HG03469 (cell line): Measurements from ENCODE around the gene DOCK10.

Experiments
- ATAC-seq: cut with Tn5 transposase; IDR thresholded peaks from one replicate; pipeline ENCODE4 v1.9.1; 2021; ENCODE audit warnings: mild to moderate bottlenecking, moderate library complexity, moderate number of reproducible peaks; ENCODE audit not compliant: unreplicated experiment

Gene DOCK10

GRCh38 chr2:225013425-225014365 is 28.6 kb downstream of the DOCK10 start:
- no peak for ATAC-seq

GRCh38 chr2:225011585-225011984 is 30.7 kb downstream of the DOCK10 start:
- ATAC-seq: no peak

- no peak for ATAC-seq
Observed at GRCh38 chr2:225010804-225011203, 31.5 kb downstream of the DOCK10 start.

- ATAC-seq: no peak
Observed at GRCh38 chr2:225009768-225010167, 32.5 kb downstream of the DOCK10 start.

- no peak for ATAC-seq
Observed at GRCh38 chr2:225008935-225009334, 33.3 kb downstream of the DOCK10 start.

- peak; percentile 77 for ATAC-seq
Observed at GRCh38 chr2:225008179-225008856, 34.0 kb downstream of the DOCK10 start.

- ATAC-seq: no peak
Observed at GRCh38 chr2:225006730-225007129, 35.5 kb downstream of the DOCK10 start.

- no peak for ATAC-seq
Observed at GRCh38 chr2:225004597-225004996, 37.7 kb downstream of the DOCK10 start.

GRCh38 chr2:225002656-225003045 is 39.6 kb downstream of the DOCK10 start:
- peak; percentile 93 for ATAC-seq

- no peak for ATAC-seq
Observed at GRCh38 chr2:225002039-225002655, 40.1 kb downstream of the DOCK10 start.

- ATAC-seq: no peak
Observed at GRCh38 chr2:224999754-225000153, 42.5 kb downstream of the DOCK10 start.

GRCh38 chr2:224999321-224999720 is 42.9 kb downstream of the DOCK10 start:
- no peak for ATAC-seq

GRCh38 chr2:224997802-224998201 is 44.5 kb downstream of the DOCK10 start:
- no peak for ATAC-seq

- ATAC-seq: no peak
Observed at GRCh38 chr2:224995419-224995818, 46.8 kb downstream of the DOCK10 start.

- no peak for ATAC-seq
Observed at GRCh38 chr2:224994242-224994823, 47.9 kb downstream of the DOCK10 start.

GRCh38 chr2:224990710-224991109 is 51.6 kb downstream of the DOCK10 start:
- no peak for ATAC-seq

- ATAC-seq: no peak
Observed at GRCh38 chr2:224987733-224988132, 54.5 kb downstream of the DOCK10 start.

- ATAC-seq: no peak
Observed at GRCh38 chr2:224986477-224986876, 55.8 kb downstream of the DOCK10 start.

- ATAC-seq: no peak
Observed at GRCh38 chr2:224984637-224985036, 57.6 kb downstream of the DOCK10 start.

GRCh38 chr2:224983712-224984554 is 58.3 kb downstream of the DOCK10 start:
- ATAC-seq: no peak
